Hepatic stellate cell (primary cell): Measurements from ENCODE around the gene SKIL.

Experiments used
- DNase-seq: peaks from one replicate; pipeline ENCODE4 v3.0.0; 2011; ENCODE audit warnings: low spot score

The SKIL gene

GRCh38 chr3:170397685-170398084 is 40.2 kb downstream of the SKIL start:
- DNase-seq: no peak

DNA sequence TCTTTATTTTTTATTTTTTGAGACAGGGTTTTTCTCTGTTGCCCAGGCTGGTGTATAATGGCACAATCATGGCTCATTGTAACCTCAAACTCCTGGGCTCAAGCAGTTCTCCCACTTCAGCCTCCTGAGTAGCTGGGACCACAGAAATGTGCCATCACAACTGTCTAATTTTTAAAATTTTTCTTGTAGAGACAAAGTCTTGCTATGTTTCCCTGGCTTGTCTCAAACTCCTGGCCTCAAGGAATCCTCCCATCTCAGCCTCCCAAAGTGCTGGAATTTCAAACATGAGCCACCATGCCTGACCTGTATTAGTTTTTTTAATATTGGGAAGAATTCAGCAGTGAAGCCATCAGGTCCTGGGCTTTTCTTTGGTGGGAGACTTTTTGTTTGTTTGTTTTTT is 47.6 kb downstream of the SKIL start:
- no peak for DNase-seq

DNA sequence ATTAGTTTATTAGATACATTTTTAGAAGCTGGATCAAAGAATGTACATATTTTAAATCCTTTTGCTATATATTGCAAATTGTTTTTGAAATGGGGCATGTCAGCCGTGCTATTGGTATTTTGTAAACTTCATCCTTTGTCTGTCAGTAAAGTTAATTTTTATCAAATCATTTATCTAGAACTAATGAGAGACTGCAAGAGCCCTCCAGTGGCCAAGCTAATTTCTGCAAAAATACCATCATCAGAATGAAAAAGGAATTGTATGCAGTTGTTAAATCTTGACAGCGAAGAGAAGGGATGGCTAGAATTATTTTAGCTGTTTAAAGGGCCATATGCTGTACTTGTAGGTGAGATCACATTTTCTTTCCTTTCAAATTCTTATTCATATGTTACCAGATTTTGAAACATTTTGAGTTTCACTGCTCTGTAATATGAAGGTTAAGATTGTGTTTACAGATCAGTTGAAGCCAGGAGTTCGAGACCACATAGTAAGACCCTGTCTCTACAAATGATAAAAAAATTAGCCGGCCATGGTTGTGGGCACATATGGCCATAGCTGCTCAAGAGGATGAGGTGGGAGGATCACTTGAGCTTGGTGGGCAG is 53.0 kb downstream of the SKIL start:
- no peak for DNase-seq

GRCh38 chr3:170413291-170413690 is 55.8 kb downstream of the SKIL start:
- no peak for DNase-seq

- peak; percentile 66 for DNase-seq
These were observed 56.7 kb downstream of the SKIL start for GRCh38 chr3:170414202-170414663.

- DNase-seq: no peak
These were observed 59.6 kb downstream of the SKIL start for GRCh38 chr3:170417090-170417489.

- DNase-seq: peak; percentile 86
These were observed 61.2 kb downstream of the SKIL start, which contains the start of gene CLDN11 for GRCh38 chr3:170418422-170419398. Gene CLDN11 (plus strand): TSS chr3:170418868. CDS start chr3:170419067, 199 bp downstream.

DNA sequence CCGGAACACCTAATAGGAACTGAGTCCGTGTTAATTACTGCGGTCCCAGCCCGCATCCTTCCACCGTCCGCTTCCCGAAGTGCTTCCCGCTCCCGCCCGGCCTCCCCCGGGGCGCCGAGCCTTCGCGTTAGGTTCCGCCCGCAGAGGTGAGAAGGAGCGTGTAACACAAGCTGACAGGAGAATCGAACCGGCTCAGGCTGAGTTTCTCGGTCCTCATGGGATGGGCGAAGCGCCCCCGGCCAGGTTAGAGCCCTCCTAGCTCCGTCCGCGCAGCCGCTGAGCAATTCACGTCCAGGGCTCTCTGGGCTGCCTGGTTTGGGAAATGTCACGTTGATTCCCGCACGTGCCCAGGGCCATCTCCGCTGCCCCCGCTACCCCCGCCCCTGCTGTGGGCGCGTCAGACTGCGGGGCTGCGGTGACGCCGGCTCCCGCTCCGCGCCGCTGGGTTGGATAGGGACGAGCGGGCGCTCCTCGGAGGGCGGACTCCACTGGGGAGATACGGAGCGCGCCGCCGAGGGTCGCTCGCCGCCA is 62.1 kb downstream of the SKIL start:
- DNase-seq: peak; percentile 65

DNA sequence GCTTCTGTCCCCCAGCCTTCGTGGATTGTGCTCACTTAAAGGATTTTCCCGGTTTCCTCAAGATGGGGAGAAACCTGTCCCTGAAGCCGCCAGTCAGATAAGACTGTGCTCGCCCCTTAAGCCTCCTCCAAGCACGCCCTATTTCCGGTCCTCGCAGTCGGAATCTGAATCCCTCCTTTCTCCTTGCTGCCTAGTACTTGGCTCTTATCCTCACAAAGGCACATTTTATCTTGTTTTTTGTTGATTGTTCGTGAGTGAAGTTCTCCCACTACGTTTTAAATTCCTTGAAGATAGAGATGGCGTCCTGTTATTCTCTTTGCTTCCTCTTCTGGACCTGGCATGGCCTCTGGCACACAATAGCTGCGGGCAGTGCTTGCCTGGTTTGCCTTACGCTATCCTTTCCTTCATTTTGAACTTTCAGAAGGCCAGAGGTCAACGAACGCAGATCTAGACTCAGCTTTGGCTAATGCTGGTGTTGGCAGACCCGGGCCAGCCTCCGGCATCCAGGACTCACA is 62.8 kb downstream of the SKIL start:
- DNase-seq: peak; percentile 50

- peak; percentile 23 for DNase-seq
These were observed 63.7 kb downstream of the SKIL start for GRCh38 chr3:170421111-170421641.

DNA sequence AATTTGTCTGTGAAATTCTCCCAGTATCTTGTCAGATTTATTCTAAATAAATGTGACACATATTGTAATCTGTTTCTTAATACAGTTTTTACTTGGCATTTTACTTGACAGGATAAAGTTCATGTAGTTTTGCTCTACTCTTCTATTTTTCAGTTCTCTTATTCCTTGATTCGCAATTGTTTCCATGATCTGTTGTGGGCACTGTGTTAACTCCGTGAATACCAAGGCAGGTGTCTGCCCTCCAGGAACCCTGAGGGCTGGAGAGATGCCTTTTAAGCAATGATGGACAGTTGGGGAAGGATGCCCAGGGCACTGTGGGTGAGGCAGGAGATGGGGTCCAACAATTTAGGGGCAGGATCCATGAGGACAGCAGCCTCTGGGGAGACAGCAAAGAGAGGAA is 64.2 kb downstream of the SKIL start:
- no peak for DNase-seq

DNA sequence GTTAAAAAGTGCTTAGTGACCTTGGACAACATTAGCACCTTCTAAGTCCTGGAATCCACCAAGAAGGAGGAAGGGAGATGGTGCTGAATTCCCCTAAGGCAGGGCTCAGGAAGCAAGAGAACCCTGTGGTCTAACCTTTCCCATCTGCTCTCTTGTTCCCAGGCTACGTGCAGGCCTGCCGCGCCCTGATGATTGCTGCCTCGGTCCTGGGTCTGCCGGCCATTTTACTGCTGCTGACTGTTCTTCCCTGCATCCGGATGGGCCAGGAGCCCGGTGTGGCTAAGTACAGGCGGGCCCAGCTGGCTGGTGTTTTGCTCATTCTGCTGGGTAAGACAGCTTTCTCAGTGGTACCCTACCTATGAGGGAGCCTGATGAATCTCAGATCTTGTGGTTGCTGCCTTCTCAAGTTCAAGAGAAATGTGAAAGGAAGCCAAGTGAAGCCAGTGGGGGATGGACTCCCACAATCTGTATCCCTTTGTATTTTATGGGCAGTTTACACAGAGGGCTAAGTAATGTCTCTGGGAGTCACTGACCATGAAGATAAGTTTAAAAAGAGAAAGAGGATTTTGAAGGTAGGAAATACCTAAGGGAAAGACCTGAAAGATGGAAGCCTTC is 65.6 kb downstream of the SKIL start:
- no peak for DNase-seq

DNA sequence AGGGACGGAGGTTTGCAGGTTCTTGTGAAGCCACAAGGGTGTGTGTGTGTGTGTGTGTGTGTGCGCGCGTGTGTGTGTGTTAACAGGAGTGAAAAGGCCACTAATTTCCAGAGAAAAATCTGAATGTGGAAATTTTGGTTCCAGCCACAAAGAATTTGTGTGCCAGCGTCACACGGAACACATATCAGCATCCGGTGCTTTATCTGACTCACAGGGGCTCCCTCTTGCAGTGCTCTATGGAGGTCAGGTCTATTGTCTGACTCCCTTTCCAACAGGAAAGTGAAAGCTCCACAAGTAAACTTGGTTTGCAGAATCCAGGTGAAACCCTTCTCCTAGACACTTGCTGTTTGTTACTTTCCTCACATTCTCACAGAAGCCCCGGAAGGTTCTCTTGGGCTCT is 67.4 kb downstream of the SKIL start:
- DNase-seq: no peak

DNA sequence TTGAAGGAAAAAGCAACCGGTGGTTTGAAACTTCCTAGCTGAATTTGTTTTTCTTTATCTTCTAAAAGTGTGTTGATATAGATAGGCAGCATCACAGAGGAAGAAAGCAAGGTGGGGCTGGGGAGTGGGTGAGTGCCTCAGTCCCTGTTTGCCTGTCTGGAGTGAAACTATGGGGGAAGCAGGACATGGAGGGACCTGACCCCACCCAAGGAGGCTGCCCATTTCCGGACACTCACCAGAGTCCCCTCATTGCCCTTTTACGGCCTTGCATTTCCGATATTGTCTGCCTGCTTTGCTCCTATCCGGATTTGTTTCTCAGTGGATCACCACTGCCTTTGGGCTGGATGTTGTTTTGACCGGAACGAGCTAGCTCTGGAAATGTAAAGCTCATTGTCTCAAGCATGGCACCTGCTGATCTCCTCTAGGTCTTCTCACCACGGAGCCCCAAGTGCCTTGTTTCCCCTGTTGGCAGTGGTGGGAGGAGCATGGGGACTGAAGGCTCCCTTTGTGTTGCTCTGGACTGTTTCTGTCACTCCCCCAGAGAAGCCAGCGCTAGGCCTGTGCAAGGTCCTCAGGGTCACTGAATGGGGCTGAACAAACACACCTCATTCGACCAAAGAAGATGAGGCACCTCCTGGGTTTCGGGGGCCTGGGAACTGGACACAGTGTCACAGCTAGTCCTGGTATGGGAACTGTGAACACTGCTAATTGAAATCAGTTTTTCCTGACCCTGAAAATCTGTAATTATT is 68.2 kb downstream of the SKIL start:
- DNase-seq: no peak

GRCh38 chr3:170426240-170426797 is 68.8 kb downstream of the SKIL start:
- no peak for DNase-seq

DNA sequence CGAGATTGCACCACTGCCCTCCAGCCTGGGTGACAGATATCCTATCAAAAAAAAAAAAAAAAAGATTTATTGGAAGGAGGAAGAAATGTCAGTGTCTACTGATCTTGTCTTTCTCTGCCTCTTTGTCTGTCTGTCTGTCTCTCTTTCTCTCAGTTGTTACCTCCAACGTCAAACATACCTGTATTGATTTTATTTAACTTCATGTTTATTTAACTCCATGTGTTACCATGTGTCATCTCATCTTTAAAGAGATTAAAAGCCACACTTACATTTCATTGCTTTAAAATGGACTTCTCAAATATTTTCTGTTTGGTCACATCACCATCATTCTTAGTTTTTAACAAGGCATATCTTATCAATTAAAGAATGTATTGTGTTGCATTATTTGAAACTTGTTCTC is 70.6 kb downstream of the SKIL start:
- no peak for DNase-seq

DNA sequence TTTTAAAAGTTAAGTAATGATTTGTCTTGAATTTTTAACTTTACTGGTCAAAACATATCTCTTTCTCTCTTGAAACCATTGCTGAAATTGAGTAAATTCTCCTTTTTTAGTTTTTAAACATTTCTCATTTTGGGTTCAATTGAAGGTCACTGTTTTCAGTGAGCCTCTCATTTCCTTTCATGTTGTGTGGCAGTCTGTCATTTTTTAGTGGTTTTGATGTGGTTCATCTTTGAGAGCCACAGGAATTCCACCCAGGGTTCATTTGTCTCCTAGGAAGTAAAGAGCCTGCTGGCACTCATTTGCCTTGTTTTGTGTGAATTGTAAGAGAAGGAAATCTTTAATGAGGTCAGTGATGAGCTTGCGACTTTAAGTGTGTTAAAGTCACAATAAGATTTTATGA is 71.5 kb downstream of the SKIL start:
- DNase-seq: peak; percentile 36

GRCh38 chr3:170431054-170431453 is 73.5 kb downstream of the SKIL start:
- DNase-seq: no peak

- DNase-seq: no peak
These were observed 74.9 kb downstream of the SKIL start for GRCh38 chr3:170432416-170432815.

GRCh38 chr3:170436697-170437096 is 79.2 kb downstream of the SKIL start:
- DNase-seq: no peak

- no peak for DNase-seq
These were observed 79.7 kb downstream of the SKIL start for GRCh38 chr3:170437176-170437575.
